ENCODE measurements around the gene SRP54.
"Not testable (repeated sequence)": the region's sequence is repeated elsewhere in the genome, so short reads cannot be mapped to it uniquely, and the experiment has no call there.

SRP54 gene
- total RNA-seq, result 80.4 to 133 (median 109) reads per million in 17 experiments

DNA sequence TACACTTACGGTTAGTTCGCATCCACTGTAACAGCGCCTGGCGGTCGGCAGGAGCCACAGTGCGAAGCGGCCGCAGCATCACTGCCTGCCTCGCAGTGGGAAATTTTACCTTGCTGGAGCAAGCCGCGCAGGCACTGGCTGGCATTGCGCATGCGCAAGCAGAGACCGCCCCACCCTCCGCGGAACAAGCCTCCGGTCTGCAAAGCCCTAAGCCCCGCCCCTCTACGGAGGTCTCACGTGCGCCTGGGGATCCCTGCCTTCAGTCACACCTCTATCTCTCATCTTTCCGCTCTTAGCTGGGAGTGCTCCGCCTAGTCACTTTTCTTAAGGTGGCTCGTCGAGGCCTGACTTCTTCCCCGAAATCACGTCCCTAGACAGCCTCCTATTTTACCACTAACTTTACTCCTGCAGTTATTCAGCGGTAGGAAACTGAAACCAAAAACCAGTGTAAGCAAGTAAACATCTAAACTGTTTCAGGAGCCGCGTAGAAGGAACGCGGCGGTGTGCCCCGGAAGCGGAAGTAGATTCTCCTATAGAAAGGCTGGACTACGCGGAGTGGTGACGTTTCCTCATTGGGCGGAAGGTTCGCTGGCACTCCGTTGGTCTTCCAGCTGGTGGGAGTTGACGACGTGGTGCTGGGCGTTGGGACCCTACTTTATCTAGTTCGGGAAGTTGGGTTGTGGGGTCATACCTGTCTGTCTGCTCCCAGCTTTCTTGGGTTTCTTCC, at the start of gene SRP54:
Gene SRP54 (plus strand): TSS at position 572 of the 727 bp plus-strand sequence. CDS start 13,718 bp downstream, outside the sequence.
- DNase-seq, result peak; percentile 98 to 99 (median 99)

DNA sequence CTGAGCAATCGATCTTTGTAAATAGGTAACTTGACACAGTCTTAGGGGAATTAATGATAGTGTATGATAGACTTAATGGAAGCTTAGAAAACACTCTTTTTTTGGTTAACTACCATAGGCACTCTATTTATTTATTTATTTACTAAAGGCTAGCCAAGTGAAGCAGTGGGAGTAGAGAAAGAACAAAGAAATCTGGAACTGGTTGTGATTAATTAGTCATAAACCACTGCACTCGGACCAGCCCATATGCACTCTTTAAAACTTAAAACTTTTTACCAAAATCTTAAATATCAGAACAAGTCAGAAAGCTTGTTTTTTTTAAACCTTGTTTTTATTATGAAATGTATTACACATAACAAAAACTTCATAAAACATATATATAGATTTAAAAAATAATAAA, 49.5 kb upstream of the SRP54 start:
- no peak for DNase-seq

GRCh38 chr14:34935488-34935887, 47.3 kb upstream of the SRP54 start:
- peak; percentile 15 to 68 (median 40) for DNase-seq

- no peak for DNase-seq
Measured at GRCh38 chr14:34937442-34937841, 45.4 kb upstream of the SRP54 start.

- no peak for DNase-seq
Measured at GRCh38 chr14:34937876-34938275, 44.9 kb upstream of the SRP54 start.

- DNase-seq, result no peak
Measured at GRCh38 chr14:34943506-34943905, 39.3 kb upstream of the SRP54 start.

- no peak for DNase-seq
Measured at GRCh38 chr14:34944744-34945143, 38.0 kb upstream of the SRP54 start.

GRCh38 chr14:34946699-34947098, 36.1 kb upstream of the SRP54 start:
- no peak for DNase-seq

DNA sequence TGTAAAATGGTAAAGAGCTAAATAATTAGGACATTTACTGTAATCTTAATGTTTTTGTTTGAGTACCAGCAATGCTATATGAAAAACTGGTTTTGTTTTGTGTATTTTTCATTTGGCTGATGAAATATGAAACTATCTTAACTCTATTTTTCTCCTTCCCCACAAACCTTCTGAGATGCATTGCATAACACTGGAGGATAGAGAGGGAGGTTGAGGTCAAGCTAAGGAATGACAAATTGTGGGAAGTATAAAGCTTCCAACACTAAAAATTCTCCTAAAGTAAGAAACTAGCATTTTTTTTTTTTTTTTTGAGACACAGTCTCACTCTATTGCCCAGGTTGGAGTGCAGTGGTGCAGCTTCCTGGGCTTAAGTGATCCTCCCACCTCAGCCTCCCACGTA, 31.5 kb upstream of the SRP54 start:
- peak in 1 of 4 experiments; percentile 5 for DNase-seq

- no peak for DNase-seq
Measured at GRCh38 chr14:34956931-34957330, 25.9 kb upstream of the SRP54 start.

- no peak for DNase-seq
Measured at GRCh38 chr14:34957771-34958286, 25.0 kb upstream of the SRP54 start.

DNA sequence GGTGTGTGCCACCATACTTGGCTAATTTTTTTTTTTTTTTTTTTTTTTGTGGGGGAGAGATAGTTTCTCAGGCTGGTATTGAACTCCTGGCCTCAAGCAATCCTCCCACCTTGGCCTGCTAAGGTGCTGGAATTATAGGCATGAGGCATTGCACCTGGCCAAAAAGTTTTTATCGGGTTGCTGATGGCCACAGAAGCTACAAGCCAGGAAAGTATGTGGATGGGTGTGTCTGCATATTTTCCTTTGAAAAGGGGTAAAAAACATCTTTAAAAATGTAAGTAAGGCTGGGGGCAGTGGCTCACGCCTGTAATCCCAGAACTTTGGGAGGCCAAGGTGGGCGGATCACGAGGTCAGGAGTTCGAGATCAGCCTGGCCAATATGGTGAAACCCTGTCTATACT, 20.7 kb upstream of the SRP54 start:
- not testable (repeated sequence) for DNase-seq

- DNase-seq, result no peak
Measured at GRCh38 chr14:34964977-34965764, 17.6 kb upstream of the SRP54 start.

DNA sequence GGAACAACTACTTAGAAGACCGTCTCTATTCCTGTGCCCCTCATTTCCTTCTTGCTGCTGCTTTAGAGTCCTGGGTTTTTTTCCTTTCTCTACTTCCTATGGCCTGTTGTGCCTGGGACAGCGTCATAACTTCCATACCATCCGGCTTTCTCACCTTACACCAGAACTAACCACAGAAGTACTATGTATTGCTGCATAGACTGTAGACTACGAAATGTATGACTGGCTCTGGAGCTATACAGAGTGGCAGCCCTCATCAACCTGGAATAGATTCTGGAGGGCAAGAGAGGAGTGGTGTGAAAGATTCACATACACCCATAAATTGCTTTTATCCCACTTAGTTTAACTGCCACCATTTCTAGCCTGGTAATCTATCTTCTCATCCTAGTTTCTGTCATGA, 16.9 kb upstream of the SRP54 start:
- DNase-seq, result no peak

DNA sequence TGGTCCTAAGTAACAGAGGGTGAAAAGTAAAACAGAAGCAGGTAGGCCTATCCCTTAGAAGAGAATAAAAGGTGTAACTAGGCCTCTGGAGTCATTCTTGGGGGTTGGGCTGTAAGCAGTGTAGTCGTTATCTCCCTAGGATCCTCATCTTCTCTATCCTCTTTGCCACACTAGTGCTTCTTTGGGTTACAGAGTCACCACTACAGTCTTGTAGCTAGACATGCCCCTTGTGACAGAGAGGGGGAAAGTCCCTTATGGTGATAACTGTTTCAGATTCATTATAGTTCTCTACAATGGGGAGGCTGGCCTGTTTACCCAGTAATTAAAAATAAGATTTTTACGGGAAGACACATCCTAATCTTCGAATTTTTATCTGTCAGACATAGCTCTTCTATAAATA, 16.4 kb upstream of the SRP54 start:
- DNase-seq, result no peak

DNA sequence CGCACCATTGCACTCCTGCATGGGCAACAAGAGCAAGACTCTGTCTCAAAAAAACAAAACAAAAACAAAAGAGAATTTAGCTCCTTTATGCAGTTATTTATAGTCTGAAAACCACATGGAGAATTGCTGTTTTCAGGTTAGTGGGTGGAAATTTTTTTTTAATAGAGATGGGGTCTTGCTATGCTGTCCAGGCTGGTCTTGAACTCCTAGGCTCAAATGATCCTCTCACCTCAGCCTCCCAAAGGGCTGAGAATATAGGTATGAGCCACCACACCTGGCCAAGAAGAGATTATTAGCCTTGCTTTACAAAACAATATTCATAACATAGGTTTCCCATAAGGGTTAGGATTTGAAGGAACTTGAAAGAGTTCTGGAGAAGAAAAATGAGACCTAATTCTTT, 12.1 kb upstream of the SRP54 start:
- DNase-seq, result no peak

GRCh38 chr14:34971381-34971780, 11.4 kb upstream of the SRP54 start:
- no peak for DNase-seq

DNA sequence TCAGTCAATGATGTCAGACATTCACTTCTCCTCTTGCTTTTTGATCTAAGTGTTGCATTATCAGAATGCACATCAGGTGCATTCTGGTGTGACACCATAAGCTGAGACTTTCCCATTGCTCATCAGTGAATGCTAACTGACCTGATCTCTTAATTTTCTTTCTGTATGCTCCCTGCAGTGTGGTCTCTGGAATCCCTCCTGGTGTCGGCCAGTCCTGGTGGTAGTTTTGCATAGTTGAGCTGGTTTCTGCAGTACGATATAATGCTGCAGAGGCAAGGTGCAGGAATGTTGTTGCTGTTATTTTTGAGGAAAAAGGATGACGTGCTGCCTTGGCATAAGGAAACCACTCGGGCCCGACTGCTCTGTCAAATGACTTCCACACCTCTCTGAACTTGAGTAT, 11.0 kb upstream of the SRP54 start:
- no peak for DNase-seq

DNA sequence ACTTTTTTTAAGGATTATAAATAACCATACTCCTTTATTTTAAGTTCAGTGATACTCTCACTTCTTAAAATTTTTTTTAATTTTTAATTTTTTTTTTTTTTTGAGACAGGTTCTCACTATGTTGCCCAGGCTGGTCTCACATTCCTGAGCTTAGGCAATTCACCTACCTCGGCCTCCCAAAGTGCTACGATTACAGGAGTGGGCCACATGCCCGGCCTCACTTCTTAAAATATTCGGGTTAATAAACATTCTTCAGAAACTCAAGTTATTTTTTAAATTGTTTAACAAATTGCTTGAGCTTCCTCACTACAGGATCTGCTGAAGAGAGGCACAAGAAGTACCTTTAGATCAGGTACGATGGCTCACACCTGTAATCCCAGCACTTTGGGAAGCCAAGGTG, 4.3 kb upstream of the SRP54 start:
- no peak for DNase-seq

GRCh38 chr14:34980337-34980900, 2.4 kb upstream of the SRP54 start:
- peak in 1 of 4 experiments; percentile 54 for DNase-seq

- peak; percentile 45 to 59 (median 52) for DNase-seq
Measured at GRCh38 chr14:34981743-34982420, 910 bp upstream of the SRP54 start.

- DNase-seq, result peak in 2 of 4 experiments; percentile 1 to 5
Measured at GRCh38 chr14:34983148-34983760, 462 bp downstream of the SRP54 start.

All from suppressor macrophage (primary cell).